GM12878 (cell line): Measurements from ENCODE around the gene STXBP2. TPM values are rescaled to one million over a fixed set of nuclear protein-coding genes. Genes with fewer than 3 reads are reported as not detected.

ENCODE experiments used
- BHLHE40 ChIP-seq, 2 experiments: fragments of 450-650 bp in 1 of 2; IDR thresholded peaks; 2 replicates each; pipeline ENCODE4 v1.6.1; 2011 to 2017; ENCODE audit warnings: low read depth in 2 of 2, borderline replicate concordance in 1 of 2, improper control_type of control experiment in 1 of 2, low read length in 1 of 2, mild to moderate bottlenecking in 1 of 2
- CEBPZ ChIP-seq: fragments of 150-350 bp; IDR thresholded peaks from 2 replicates; pipeline ENCODE4 v1.6.1; 2016; ENCODE audit warnings: low read depth, low read length
- HDAC6 ChIP-seq: fragments of 200-600 bp; sonication (generic); IDR thresholded peaks from one replicate; pipeline ENCODE4 v1.8.0; 2017; ENCODE audit warnings: antibody characterized with exemption; ENCODE audit not compliant: unreplicated experiment
- KLF5 ChIP-seq: fragments of 450-650 bp; IDR thresholded peaks from 2 replicates; pipeline ENCODE4 v1.6.1; 2014; ENCODE audit warnings: mild to moderate bottlenecking; ENCODE audit not compliant: partially characterized antibody
- SIN3A ChIP-seq: IDR thresholded peaks from 2 replicates; pipeline ENCODE4 v1.6.1; 2012; ENCODE audit warnings: low read depth, low read length, improper control_type of control experiment
- SREBF1 ChIP-seq: IDR thresholded peaks from 2 replicates; pipeline ENCODE4 v1.6.1; 2012; ENCODE audit warnings: mild to moderate bottlenecking, low read length
- TBL1XR1 ChIP-seq: IDR thresholded peaks from 2 replicates; pipeline ENCODE4 v1.6.1; 2012; ENCODE audit warnings: low read depth, low read length, improper control_type of control experiment
- YBX1 ChIP-seq: fragments of 450-650 bp; IDR thresholded peaks from 2 replicates; pipeline ENCODE4 v1.6.1; 2016; ENCODE audit warnings: antibody characterized with exemption
- polyA plus RNA-seq, 11 experiments: library from polyadenylated mRNA; depleted of rRNA in 4 of 11; unstranded in 6 of 11; stranded (reverse) in 5 of 11; fragments of >200 nt; fragmentation: Nextera tagmentation in 4 of 11; fragmentation: Illumina TruSeq in 1 of 11; extraction: Ambion mirVana in 4 of 11; extraction: Trizol in 1 of 11; gene quantifications; 1 replicate in 1 of 11; 2 replicates in 10 of 11; pipeline versions ENCODE4 v1.2.1 to v1.2.3, GENCODE V29; 2011 to 2016; ENCODE audit warnings: inconsistent platforms in 2 of 11, missing spikeins in 2 of 11, low read depth in 1 of 11
- total RNA-seq, 4 experiments: library from RNA; depleted of rRNA in 3 of 4; stranded (reverse); fragments of >200 nt in 3 of 4; fragmentation: Illumina TruSeq in 1 of 4; extraction: Trizol in 1 of 4; gene quantifications; 2 replicates each; pipeline versions ENCODE4 v1.2.1 to v1.2.3, GENCODE V29; 2013 to 2021
- TF ChIP-seq, protein P1 (sequence below): fragments of 450-650 bp; IDR thresholded peaks from 2 replicates; pipeline ENCODE4 v1.6.1; 2017; ENCODE audit warnings: mild to moderate bottlenecking, moderate library complexity
- TF ChIP-seq, protein P2 (sequence below): fragments of 150-350 bp; IDR thresholded peaks from 2 replicates; pipeline ENCODE4 v1.6.1; 2014; ENCODE audit warnings: mild to moderate bottlenecking, low read depth, low read length
- TF ChIP-seq, protein P3 (sequence below): fragments of 450-650 bp; IDR thresholded peaks from 2 replicates; pipeline ENCODE4 v1.6.1; 2016; ENCODE audit warnings: mild to moderate bottlenecking, moderate library complexity, borderline replicate concordance
- TF ChIP-seq, protein P4 (sequence below): fragments of 450-650 bp; IDR thresholded peaks from 2 replicates; pipeline ENCODE4 v1.6.1; 2017; ENCODE audit warnings: mild to moderate bottlenecking, low read depth, inconsistent platforms; ENCODE audit not compliant: poor library complexity, severe bottlenecking

Gene STXBP2
- total and polyA plus RNA-seq, 10 of the 15 experiments (the other 5 are each of a cell fraction or from before 2014, with no cell fraction given): 2.6 to 111 (median 61.4) TPM

DNA sequence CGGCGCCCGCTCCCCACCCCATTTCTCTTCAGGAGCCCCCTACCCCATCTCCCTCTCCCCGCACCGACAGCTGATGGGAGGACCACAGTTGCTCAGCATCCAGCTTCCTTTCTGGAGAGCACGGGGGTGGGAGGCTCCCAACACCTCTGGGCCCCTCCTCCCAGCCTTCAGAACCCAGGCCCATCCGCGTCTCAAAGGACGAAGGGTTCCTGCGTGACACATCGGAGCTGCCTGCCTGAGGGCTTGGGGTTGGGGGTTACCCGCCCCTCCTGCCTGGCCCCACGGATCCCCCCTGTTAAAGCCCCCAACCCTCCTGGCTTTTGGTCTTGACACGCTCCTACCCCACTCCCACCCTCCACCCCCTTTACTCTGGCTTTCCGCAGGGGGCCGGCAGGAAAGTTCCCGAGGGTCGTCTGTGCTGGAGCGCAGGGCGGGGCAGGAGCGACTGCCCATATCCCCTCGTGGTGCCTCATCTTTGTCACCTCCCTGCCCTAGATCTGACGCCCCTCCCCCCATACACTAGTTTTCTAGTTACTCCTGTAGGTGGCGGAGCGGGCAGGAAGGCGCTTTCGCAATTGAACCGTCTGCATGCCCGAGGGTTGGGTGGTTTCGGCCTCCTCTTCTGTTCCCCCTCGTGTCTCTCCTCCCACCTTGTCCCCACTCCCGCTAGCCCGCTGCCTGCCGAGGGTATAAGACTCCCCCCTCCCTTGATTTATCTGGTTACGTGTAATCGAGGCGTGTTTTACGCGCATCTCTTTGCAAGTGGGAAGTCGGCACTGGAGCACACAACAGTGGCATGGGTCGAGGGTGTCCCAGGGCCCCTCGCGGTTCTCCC lies 44.6 kb downstream of the STXBP2 start (continued):
- TF ChIP-seq BHLHE40 (IDR thresholded peaks at IDR 0.05; ENCODE audit: borderline replicate concordance in 1 of 2, low read depth in 2 of 2, low read length in 1 of 2): peak; percentile 8 to 16; a peak in 2 of 4 replicates
- TF ChIP-seq CEBPZ: no peak
- TF ChIP-seq, protein P1, sequence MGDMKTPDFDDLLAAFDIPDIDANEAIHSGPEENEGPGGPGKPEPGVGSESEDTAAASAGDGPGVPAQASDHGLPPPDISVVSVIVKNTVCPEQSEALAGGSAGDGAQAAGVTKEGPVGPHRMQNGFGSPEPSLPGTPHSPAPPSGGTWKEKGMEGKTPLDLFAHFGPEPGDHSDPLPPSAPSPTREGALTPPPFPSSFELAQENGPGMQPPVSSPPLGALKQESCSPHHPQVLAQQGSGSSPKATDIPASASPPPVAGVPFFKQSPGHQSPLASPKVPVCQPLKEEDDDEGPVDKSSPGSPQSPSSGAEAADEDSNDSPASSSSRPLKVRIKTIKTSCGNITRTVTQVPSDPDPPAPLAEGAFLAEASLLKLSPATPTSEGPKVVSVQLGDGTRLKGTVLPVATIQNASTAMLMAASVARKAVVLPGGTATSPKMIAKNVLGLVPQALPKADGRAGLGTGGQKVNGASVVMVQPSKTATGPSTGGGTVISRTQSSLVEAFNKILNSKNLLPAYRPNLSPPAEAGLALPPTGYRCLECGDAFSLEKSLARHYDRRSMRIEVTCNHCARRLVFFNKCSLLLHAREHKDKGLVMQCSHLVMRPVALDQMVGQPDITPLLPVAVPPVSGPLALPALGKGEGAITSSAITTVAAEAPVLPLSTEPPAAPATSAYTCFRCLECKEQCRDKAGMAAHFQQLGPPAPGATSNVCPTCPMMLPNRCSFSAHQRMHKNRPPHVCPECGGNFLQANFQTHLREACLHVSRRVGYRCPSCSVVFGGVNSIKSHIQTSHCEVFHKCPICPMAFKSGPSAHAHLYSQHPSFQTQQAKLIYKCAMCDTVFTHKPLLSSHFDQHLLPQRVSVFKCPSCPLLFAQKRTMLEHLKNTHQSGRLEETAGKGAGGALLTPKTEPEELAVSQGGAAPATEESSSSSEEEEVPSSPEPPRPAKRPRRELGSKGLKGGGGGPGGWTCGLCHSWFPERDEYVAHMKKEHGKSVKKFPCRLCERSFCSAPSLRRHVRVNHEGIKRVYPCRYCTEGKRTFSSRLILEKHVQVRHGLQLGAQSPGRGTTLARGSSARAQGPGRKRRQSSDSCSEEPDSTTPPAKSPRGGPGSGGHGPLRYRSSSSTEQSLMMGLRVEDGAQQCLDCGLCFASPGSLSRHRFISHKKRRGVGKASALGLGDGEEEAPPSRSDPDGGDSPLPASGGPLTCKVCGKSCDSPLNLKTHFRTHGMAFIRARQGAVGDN: no peak
- TF ChIP-seq SIN3A: no peak
- TF ChIP-seq, protein P2, sequence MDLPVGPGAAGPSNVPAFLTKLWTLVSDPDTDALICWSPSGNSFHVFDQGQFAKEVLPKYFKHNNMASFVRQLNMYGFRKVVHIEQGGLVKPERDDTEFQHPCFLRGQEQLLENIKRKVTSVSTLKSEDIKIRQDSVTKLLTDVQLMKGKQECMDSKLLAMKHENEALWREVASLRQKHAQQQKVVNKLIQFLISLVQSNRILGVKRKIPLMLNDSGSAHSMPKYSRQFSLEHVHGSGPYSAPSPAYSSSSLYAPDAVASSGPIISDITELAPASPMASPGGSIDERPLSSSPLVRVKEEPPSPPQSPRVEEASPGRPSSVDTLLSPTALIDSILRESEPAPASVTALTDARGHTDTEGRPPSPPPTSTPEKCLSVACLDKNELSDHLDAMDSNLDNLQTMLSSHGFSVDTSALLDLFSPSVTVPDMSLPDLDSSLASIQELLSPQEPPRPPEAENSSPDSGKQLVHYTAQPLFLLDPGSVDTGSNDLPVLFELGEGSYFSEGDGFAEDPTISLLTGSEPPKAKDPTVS: no peak
- TF ChIP-seq TBL1XR1: no peak
- TF ChIP-seq HDAC6: no peak
- no peak for TF ChIP-seq SREBF1
- TF ChIP-seq KLF5: no peak
- TF ChIP-seq, protein P3, sequence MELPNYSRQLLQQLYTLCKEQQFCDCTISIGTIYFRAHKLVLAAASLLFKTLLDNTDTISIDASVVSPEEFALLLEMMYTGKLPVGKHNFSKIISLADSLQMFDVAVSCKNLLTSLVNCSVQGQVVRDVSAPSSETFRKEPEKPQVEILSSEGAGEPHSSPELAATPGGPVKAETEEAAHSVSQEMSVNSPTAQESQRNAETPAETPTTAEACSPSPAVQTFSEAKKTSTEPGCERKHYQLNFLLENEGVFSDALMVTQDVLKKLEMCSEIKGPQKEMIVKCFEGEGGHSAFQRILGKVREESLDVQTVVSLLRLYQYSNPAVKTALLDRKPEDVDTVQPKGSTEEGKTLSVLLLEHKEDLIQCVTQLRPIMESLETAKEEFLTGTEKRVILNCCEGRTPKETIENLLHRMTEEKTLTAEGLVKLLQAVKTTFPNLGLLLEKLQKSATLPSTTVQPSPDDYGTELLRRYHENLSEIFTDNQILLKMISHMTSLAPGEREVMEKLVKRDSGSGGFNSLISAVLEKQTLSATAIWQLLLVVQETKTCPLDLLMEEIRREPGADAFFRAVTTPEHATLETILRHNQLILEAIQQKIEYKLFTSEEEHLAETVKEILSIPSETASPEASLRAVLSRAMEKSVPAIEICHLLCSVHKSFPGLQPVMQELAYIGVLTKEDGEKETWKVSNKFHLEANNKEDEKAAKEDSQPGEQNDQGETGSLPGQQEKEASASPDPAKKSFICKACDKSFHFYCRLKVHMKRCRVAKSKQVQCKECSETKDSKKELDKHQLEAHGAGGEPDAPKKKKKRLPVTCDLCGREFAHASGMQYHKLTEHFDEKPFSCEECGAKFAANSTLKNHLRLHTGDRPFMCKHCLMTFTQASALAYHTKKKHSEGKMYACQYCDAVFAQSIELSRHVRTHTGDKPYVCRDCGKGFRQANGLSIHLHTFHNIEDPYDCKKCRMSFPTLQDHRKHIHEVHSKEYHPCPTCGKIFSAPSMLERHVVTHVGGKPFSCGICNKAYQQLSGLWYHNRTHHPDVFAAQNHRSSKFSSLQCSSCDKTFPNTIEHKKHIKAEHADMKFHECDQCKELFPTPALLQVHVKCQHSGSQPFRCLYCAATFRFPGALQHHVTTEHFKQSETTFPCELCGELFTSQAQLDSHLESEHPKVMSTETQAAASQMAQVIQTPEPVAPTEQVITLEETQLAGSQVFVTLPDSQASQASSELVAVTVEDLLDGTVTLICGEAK: no peak
- TF ChIP-seq, protein P4, sequence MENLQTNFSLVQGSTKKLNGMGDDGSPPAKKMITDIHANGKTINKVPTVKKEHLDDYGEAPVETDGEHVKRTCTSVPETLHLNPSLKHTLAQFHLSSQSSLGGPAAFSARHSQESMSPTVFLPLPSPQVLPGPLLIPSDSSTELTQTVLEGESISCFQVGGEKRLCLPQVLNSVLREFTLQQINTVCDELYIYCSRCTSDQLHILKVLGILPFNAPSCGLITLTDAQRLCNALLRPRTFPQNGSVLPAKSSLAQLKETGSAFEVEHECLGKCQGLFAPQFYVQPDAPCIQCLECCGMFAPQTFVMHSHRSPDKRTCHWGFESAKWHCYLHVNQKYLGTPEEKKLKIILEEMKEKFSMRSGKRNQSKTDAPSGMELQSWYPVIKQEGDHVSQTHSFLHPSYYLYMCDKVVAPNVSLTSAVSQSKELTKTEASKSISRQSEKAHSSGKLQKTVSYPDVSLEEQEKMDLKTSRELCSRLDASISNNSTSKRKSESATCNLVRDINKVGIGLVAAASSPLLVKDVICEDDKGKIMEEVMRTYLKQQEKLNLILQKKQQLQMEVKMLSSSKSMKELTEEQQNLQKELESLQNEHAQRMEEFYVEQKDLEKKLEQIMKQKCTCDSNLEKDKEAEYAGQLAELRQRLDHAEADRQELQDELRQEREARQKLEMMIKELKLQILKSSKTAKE: peak; percentile 38
- no peak for TF ChIP-seq YBX1
